Measurements from ENCODE around the gene NPTX1.
"Not testable (repeated sequence)": the region's sequence is repeated elsewhere in the genome, so short reads cannot be mapped to it uniquely, and the experiment has no call there.

Gene NPTX1

GRCh38 chr17:80510772-80511171 lies 34.4 kb upstream of the NPTX1 start:
- DNase-seq (ENCODE audit: low read depth) = no peak
- TF ChIP-seq, protein P1, sequence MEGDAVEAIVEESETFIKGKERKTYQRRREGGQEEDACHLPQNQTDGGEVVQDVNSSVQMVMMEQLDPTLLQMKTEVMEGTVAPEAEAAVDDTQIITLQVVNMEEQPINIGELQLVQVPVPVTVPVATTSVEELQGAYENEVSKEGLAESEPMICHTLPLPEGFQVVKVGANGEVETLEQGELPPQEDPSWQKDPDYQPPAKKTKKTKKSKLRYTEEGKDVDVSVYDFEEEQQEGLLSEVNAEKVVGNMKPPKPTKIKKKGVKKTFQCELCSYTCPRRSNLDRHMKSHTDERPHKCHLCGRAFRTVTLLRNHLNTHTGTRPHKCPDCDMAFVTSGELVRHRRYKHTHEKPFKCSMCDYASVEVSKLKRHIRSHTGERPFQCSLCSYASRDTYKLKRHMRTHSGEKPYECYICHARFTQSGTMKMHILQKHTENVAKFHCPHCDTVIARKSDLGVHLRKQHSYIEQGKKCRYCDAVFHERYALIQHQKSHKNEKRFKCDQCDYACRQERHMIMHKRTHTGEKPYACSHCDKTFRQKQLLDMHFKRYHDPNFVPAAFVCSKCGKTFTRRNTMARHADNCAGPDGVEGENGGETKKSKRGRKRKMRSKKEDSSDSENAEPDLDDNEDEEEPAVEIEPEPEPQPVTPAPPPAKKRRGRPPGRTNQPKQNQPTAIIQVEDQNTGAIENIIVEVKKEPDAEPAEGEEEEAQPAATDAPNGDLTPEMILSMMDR (IDR thresholded peaks at IDR 0.05; ENCODE audit: low read depth, low read length, missing control alignments) = no peak
- no peak overlapping the region for H3K4me3 ChIP-seq (ENCODE audit: low read depth, low read length)

- no peak overlapping the region for H3K4me3 ChIP-seq (ENCODE audit: low read depth, low read length)
- TF ChIP-seq, protein P1 (IDR thresholded peaks at IDR 0.05; ENCODE audit: low read depth, low read length, missing control alignments) = no peak
- no peak for DNase-seq (ENCODE audit: low read depth)
Measured at GRCh38 chr17:80510132-80510531, 33.7 kb upstream of the NPTX1 start.

- DNase-seq (ENCODE audit: low read depth) = no peak
Measured at GRCh38 chr17:80509311-80509710, 32.9 kb upstream of the NPTX1 start.

DNA sequence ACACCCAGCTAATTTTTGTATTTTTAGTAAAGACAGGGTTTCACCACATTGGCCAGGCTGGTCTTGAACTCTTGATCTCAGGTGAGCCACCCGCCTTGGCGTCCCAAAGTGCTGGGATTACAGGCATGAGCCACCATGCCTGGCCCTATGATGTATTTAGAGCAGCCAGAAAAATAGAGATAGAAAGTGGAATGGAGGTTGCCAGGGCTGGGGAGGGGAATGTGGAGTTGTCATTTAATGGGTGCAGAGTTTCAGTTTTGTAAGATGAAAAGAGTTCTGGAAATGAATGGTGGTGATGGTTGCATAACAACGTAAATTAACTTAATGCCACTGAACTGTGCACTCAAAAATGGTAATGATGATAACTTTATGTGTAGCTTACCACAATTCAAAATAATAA lies 31.6 kb upstream of the NPTX1 start:
- DNase-seq (ENCODE audit: low read depth) = no peak
- no peak overlapping the region for H3K4me3 ChIP-seq (ENCODE audit: low read depth, low read length)
- TF ChIP-seq, protein P1 (IDR thresholded peaks at IDR 0.05; ENCODE audit: low read depth, low read length, missing control alignments) = no peak

More at GRCh38 chr17:80509311-80509710, 32.9 kb upstream of the NPTX1 start:
- no peak overlapping the region for H3K4me3 ChIP-seq (ENCODE audit: low read depth, low read length)
- TF ChIP-seq, protein P1 (IDR thresholded peaks at IDR 0.05; ENCODE audit: low read depth, low read length, missing control alignments) = no peak

DNA sequence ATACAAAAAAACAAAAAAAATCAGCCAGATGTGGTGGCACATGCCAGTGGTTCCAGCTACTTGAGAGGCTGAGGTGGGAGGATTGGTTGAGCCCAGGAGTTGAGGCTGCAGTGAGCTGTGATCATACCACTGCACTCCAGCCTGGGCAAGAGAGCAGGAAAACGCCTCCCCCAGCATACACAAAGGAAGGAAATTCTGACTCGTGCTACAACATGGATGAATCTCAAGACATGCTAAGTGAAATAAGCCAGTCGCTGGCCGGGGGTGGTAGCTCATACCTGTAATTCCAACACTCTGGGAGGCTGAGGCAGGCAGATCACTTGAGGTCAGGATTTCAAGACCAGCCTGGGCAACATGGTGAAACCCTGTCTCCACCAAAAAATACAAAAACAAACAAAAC lies 30.8 kb upstream of the NPTX1 start:
- not testable (repeated sequence) for H3K4me3 ChIP-seq (ENCODE audit: low read depth, low read length); DNase-seq (ENCODE audit: low read depth)

DNA sequence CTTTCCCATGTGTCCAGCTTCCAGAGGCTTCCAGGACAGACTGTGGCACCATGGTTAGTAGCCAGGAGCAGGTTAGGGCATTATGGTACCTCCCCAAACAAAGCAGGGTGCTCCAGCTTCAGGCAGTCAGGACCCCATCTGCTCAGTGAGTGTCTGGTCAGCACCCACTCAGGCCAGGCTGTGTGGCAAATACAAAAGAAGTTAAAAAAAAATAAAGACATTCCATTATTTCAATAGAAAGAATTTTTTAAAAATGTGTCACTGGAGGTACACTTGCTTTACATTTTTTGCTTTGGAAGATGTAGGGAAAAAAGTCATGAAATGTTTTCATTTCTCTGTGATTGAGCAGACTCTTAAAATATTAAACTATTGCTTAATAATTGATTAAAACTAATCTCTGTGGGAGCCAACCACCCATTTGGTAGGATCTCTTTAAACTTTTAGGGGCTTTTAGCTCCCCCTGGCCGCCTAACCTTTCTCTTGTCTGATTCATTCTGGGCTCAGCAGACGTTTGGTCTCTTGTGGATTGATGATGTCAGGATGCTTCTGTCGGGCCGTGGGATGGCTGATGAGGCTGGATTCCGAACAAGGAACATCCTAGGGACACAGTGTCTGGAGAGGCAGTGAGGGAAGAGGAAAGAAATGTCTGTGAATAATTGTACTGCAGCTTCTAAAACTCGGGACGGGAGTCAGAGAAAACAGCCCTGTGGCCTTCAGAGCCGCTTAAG lies 28.4 kb upstream of the NPTX1 start:
- TF ChIP-seq, protein P1 (IDR thresholded peaks at IDR 0.05; ENCODE audit: low read depth, low read length, missing control alignments) = no peak
- no peak for DNase-seq (ENCODE audit: low read depth)

GRCh38 chr17:80503921-80504320 lies 27.5 kb upstream of the NPTX1 start:
- H3K4me3 ChIP-seq (ENCODE audit: low read depth, low read length) = no peak overlapping the region
- DNase-seq (ENCODE audit: low read depth) = no peak
- TF ChIP-seq, protein P1 (IDR thresholded peaks at IDR 0.05; ENCODE audit: low read depth, low read length, missing control alignments) = no peak

More for the DNA sequence above, 28.4 kb upstream of the NPTX1 start:
- no peak overlapping the region for H3K4me3 ChIP-seq (ENCODE audit: low read depth, low read length)

Measured in GM12864 (cell line).